K562 (cell line): ENCODE results near the gene DIAPH1. TPM values are rescaled to one million over a fixed set of nuclear protein-coding genes. Genes with fewer than 3 reads are reported as not detected.

Source experiments
- ATAC-seq: fragments of 200-7000 bp; cut with Tn5 transposase; 3 replicates; pipeline ENCODE4 v1.9.1; 2020; ENCODE audit warnings: moderate library complexity
- BruUV-seq: library from RNA; stranded (reverse); fragments of 400-500 nt; replicated peaks from 2 replicates; lab custom pipeline; 2021; lab: Mats Ljungman, UMichigan
- CTCF ChIA-PET: fragments of 300-600 bp; formaldehyde crosslinking; extraction: SDS; loops from one replicate; lab custom pipeline; 2021; ENCODE audit warnings: low intra/inter-chr PET ratio; lab: Yijun Ruan, JAX
- POLR2A ChIA-PET: fragments of 300-600, 350-650 bp; sonication (Branson Sonifier 250); formaldehyde crosslinking; extraction: SDS; loops from one replicate; lab custom pipeline; 2021; ENCODE audit warnings: antibody characterized with exemption, inconsistent platforms; lab: Yijun Ruan, JAX
- DNase-seq, 4 experiments: peaks; one replicate each; pipeline versions ENCODE4 v3.0.0 to v3.0.0-alpha.2; 2011 to 2018; ENCODE audit warnings: low spot score in 3 of 4, mixed read lengths in 3 of 4; ENCODE audit errors: extremely low read depth in 1 of 4
- FAIRE-seq: peaks from 2 replicates; lab custom pipeline; 2011; peaks lifted over from hg19 to GRCh38; lab: Jason Lieb, UNC
- H2AFZ ChIP-seq: 2 replicates; pipeline ENCODE4 v1.6.0; 2011; ENCODE audit warnings: low read depth, low read length, control low read depth, inconsistent platforms
- H3K27ac ChIP-seq: fragments of 200-600 bp; 3 replicates; pipeline ENCODE4 v1.8.0; 2011; ENCODE audit warnings: low read depth, mild to moderate bottlenecking, control low read depth, inconsistent platforms, low read length, moderate library complexity, mixed read lengths; ENCODE audit errors: extremely low read depth
- H3K27me3 ChIP-seq, 2 experiments: fragments of 300-600 bp in 1 of 2; 2 replicates in 1 of 2; 3 replicates in 1 of 2; pipeline versions ENCODE4 v1.6.0 to v1.8.0; 2011; ENCODE audit warnings: inconsistent platforms in 2 of 2, low read length in 2 of 2, mild to moderate bottlenecking in 1 of 2, mixed read lengths in 1 of 2, moderate library complexity in 1 of 2; ENCODE audit not compliant: control insufficient read depth in 2 of 2, insufficient read depth in 2 of 2
- H3K36me3 ChIP-seq: fragments of 300-600 bp; 3 replicates; pipeline ENCODE4 v1.8.0; 2011; ENCODE audit warnings: mild to moderate bottlenecking, low read length, inconsistent platforms; ENCODE audit not compliant: control insufficient read depth, insufficient read depth
- H3K4me1 ChIP-seq, 2 experiments: fragments of 200-600 bp in 1 of 2; replicated peaks in 1 of 2; 2 replicates in 1 of 2; 3 replicates in 1 of 2; pipeline versions ENCODE4 v1.5.1 to v1.8.0; 2011; ENCODE audit warnings: inconsistent platforms in 2 of 2, low read length in 2 of 2, mild to moderate bottlenecking in 1 of 2, mixed read lengths in 1 of 2, moderate library complexity in 1 of 2; ENCODE audit not compliant: control insufficient read depth in 2 of 2, insufficient read depth in 2 of 2
- H3K4me2 ChIP-seq: 2 replicates; pipeline ENCODE4 v1.6.1; 2011; ENCODE audit warnings: low read length, control low read depth, inconsistent platforms, mixed read lengths; ENCODE audit not compliant: insufficient read depth
- H3K4me3 ChIP-seq: fragments of 200-600 bp; sonication (generic), shearing (Covaris generic); 2 replicates; pipeline ENCODE4 v1.5.1; 2016; ENCODE audit warnings: control low read depth, inconsistent platforms
- H3K79me2 ChIP-seq: fragments of 200-600 bp; 3 replicates; pipeline ENCODE4 v1.8.0; 2011; ENCODE audit warnings: low read length, inconsistent platforms; ENCODE audit not compliant: control insufficient read depth, insufficient read depth
- H3K9ac ChIP-seq, 2 experiments: 2 replicates each; pipeline versions ENCODE4 v1.6.0 to v1.6.1; 2011; ENCODE audit warnings: low read depth in 2 of 2, low read length in 2 of 2, control low read depth in 1 of 2, inconsistent platforms in 1 of 2, mild to moderate bottlenecking in 1 of 2, mixed read lengths in 1 of 2; ENCODE audit not compliant: insufficient read depth in 1 of 2
- H3K9me1 ChIP-seq: one replicate; pipeline ENCODE4 v1.6.0; 2011; ENCODE audit warnings: inconsistent platforms, mild to moderate bottlenecking, low read length, moderate library complexity; ENCODE audit not compliant: control insufficient read depth, insufficient read depth
- H3K9me3 ChIP-seq: replicated peaks from 2 replicates; pipeline ENCODE4 v1.5.1; 2011; ENCODE audit warnings: low read depth, low read length, inconsistent platforms; ENCODE audit not compliant: control insufficient read depth, insufficient read depth
- H4K20me1 ChIP-seq: replicated peaks from 2 replicates; pipeline ENCODE4 v1.6.1; 2011; ENCODE audit warnings: low read length, inconsistent platforms, mixed read lengths; ENCODE audit not compliant: control insufficient read depth, insufficient read depth
- ARID2 ChIP-seq: fragments of 450-650 bp; IDR thresholded peaks from 2 replicates; pipeline ENCODE4 v1.6.1; 2017; ENCODE audit warnings: antibody characterized with exemption, mild to moderate bottlenecking
- DPF2 ChIP-seq: fragments of 450-650 bp; IDR thresholded peaks from 2 replicates; pipeline ENCODE4 v1.6.1; 2016
- EHMT2 ChIP-seq: fragments of 450-650 bp; IDR thresholded peaks from 2 replicates; pipeline ENCODE4 v1.6.1; 2018; ENCODE audit warnings: antibody characterized with exemption
- HNRNPLL ChIP-seq: fragments of 200-400 bp; formaldehyde crosslinking; IDR thresholded peaks from 2 replicates; pipeline ENCODE4 v1.6.1; 2017; ENCODE audit warnings: low read length, low read depth, mild to moderate bottlenecking; ENCODE audit not compliant: poor library complexity, severe bottlenecking
- ZBTB17 ChIP-seq: fragments of 450-650 bp; formaldehyde crosslinking; IDR thresholded peaks from 2 replicates; pipeline ENCODE4 v1.4.0; 2020; ENCODE audit warnings: mild to moderate bottlenecking
- ZC3H4 ChIP-seq: sonication (generic); formaldehyde crosslinking; IDR thresholded peaks from 2 replicates; pipeline ENCODE4 v1.9.0; 2021; ENCODE audit warnings: missing genetic modification reagents, borderline replicate concordance
- ZNF431 ChIP-seq: sonication (generic); formaldehyde crosslinking; IDR thresholded peaks from 2 replicates; pipeline ENCODE4 v1.8.0; 2022; ENCODE audit warnings: mild to moderate bottlenecking, missing genetic modification reagents
- WGBS: fragments of 100-300 bp; shearing (Covaris generic); methylation state at CpG from one replicate; pipeline ENCODE4 v1.1.6; 2016; ENCODE audit warnings: low coverage, mixed read lengths; ENCODE audit not compliant: insufficient coverage; ENCODE audit errors: missing lambda C conversion rate; 5-methylcytosine and 5-hydroxymethylcytosine counted together
- in situ Hi-C: fragments of 300-500 bp; cut with MboI; formaldehyde crosslinking; loops from 4 replicates; pipeline ENCODE4 v1.15.0; 2018; ENCODE audit warnings: inconsistent platforms, mixed read lengths
- intact Hi-C: fragments of 100-400 bp; cut with micrococcal nuclease; formaldehyde crosslinking; loops from 2 replicates; pipeline ENCODE4 v1.14.2; 2022
- polyA plus RNA-seq, 8 experiments: library from polyadenylated mRNA; depleted of rRNA in 4 of 8; stranded (reverse) in 5 of 8; unstranded in 3 of 8; fragments of >200 nt; fragmentation: Nextera tagmentation in 2 of 8; fragmentation: Illumina TruSeq in 1 of 8; extraction: Ambion mirVana in 2 of 8; extraction: Trizol in 1 of 8; gene quantifications; 2 replicates each; pipeline versions ENCODE4 v1.2.1 to v1.2.3, GENCODE V29; 2011 to 2014; ENCODE audit warnings: inconsistent platforms in 1 of 8, missing spikeins in 1 of 8
- total RNA-seq, 7 experiments: library from RNA; depleted of rRNA in 6 of 7; stranded (reverse); fragments of >200 nt in 6 of 7; fragmentation: Illumina TruSeq in 2 of 7; extraction: Trizol in 2 of 7; gene quantifications; 2 replicates each; pipeline versions ENCODE4 v1.2.1 to v1.2.3, GENCODE V29; 2011 to 2021; ENCODE audit warnings: low replicate concordance in 1 of 7
- TF ChIP-seq, protein P1 (sequence below): sonication (generic); formaldehyde crosslinking; IDR thresholded peaks from 2 replicates; pipeline ENCODE4 v1.8.0; 2023; ENCODE audit warnings: mild to moderate bottlenecking, missing genetic modification reagents
- TF ChIP-seq, protein P2 (sequence below): fragments of 250-450 bp; sonication (Bioruptor Pico); IDR thresholded peaks from 2 replicates; pipeline ENCODE4 v1.9.0; 2021; ENCODE audit warnings: mild to moderate bottlenecking
- TF ChIP-seq, protein P3 (sequence below), 2 experiments: fragments of 450-650 bp in 1 of 2; sonication (generic) in 1 of 2; formaldehyde crosslinking in 1 of 2; IDR thresholded peaks; 2 replicates each; pipeline versions ENCODE4 v1.7.1 to v1.9.0; 2016 to 2022; ENCODE audit warnings: inconsistent platforms in 1 of 2, mild to moderate bottlenecking in 1 of 2, missing genetic modification reagents in 1 of 2

Gene DIAPH1
- total and polyA plus RNA-seq, 9 of the 15 experiments (the other 6 are each of a cell fraction or from before 2014, with no cell fraction given), result 60.8 to 328 (median 97.8) TPM

DNA sequence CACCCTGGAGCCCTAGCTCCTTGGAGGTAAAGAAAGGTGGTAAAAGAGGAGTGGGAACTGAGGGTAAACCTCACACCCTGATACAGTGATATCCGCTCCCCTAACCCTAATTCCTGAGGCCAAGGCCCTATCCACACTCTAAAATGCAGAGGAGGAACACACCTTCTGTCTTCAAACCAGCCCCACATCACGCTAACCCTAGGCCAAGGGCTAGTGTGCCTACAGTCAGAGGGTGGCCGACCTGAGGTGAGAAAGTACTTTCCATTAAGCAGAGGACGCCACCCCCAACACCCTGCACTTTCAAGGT, 17.3 kb upstream of the DIAPH1 start:
- Histone ChIP-seq H3K9me1 (peaks cover 5% of the 10 kb centered on the region), H3K4me1 (peaks cover 42 to 49% of the 10 kb centered on the region in 2 experiments), H3K9ac (peak overlapping the region; percentile 88 to 95), H3K9me3 (no peaks in the 10 kb centered on the region), H4K20me1 (peaks cover 8% of the 10 kb centered on the region; the same call in 1 of the 2 replicates), H3K27me3 (no peaks in the 10 kb centered on the region), H2AFZ (peak overlapping the region; percentile 89), H3K4me2 (peak overlapping the region; percentile 100), H3K79me2 (peaks cover 76% of the 10 kb centered on the region), H3K36me3 (peaks cover 66% of the 10 kb centered on the region), H3K27ac (peak overlapping the region; percentile 84), H3K4me3 (peak overlapping the region; percentile 91)
- DNase-seq (no peak), ATAC-seq (no peak), FAIRE-seq (no peak)
- in situ Hi-C loops (loop anchor here (5.0 kb wide), 1 partner anchor 44 kb away; no protein-coding TSS in a partner anchor), intact Hi-C loops (loop anchor here (5.0 kb wide), 1 partner anchor 44 kb away; no protein-coding TSS in a partner anchor)
- no TSS peak for BruUV-seq
- TF ChIP-seq EHMT2 (no peak), ZBTB17 (CRISPR knock-in tag) (no peak), DPF2 (0 out of 2 replicates have a peak, but pooled peaks have one; percentile 1), ZNF431 (CRISPR knock-in tag) (0 out of 2 replicates have a peak, but pooled peaks have one; percentile 7), ARID2 (no peak), ZC3H4 (CRISPR knock-in tag) (0 out of 2 replicates have a peak, but pooled peaks have one; percentile 35), HNRNPLL (no peak)
- TF ChIP-seq, protein P1, sequence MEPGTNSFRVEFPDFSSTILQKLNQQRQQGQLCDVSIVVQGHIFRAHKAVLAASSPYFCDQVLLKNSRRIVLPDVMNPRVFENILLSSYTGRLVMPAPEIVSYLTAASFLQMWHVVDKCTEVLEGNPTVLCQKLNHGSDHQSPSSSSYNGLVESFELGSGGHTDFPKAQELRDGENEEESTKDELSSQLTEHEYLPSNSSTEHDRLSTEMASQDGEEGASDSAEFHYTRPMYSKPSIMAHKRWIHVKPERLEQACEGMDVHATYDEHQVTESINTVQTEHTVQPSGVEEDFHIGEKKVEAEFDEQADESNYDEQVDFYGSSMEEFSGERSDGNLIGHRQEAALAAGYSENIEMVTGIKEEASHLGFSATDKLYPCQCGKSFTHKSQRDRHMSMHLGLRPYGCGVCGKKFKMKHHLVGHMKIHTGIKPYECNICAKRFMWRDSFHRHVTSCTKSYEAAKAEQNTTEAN (CRISPR knock-in tag), result peak; percentile 67; the same call in 1 of the 2 replicates
- TF ChIP-seq, protein P2, sequence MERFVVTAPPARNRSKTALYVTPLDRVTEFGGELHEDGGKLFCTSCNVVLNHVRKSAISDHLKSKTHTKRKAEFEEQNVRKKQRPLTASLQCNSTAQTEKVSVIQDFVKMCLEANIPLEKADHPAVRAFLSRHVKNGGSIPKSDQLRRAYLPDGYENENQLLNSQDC, result 0 out of 2 replicates have a peak, but pooled peaks have one; percentile 32
- TF ChIP-seq, protein P3, sequence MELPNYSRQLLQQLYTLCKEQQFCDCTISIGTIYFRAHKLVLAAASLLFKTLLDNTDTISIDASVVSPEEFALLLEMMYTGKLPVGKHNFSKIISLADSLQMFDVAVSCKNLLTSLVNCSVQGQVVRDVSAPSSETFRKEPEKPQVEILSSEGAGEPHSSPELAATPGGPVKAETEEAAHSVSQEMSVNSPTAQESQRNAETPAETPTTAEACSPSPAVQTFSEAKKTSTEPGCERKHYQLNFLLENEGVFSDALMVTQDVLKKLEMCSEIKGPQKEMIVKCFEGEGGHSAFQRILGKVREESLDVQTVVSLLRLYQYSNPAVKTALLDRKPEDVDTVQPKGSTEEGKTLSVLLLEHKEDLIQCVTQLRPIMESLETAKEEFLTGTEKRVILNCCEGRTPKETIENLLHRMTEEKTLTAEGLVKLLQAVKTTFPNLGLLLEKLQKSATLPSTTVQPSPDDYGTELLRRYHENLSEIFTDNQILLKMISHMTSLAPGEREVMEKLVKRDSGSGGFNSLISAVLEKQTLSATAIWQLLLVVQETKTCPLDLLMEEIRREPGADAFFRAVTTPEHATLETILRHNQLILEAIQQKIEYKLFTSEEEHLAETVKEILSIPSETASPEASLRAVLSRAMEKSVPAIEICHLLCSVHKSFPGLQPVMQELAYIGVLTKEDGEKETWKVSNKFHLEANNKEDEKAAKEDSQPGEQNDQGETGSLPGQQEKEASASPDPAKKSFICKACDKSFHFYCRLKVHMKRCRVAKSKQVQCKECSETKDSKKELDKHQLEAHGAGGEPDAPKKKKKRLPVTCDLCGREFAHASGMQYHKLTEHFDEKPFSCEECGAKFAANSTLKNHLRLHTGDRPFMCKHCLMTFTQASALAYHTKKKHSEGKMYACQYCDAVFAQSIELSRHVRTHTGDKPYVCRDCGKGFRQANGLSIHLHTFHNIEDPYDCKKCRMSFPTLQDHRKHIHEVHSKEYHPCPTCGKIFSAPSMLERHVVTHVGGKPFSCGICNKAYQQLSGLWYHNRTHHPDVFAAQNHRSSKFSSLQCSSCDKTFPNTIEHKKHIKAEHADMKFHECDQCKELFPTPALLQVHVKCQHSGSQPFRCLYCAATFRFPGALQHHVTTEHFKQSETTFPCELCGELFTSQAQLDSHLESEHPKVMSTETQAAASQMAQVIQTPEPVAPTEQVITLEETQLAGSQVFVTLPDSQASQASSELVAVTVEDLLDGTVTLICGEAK (IDR thresholded peaks at IDR 0.05), result 0 out of 2 replicates have a peak, but pooled peaks have one; percentile 22
- TF ChIP-seq, protein P3 (CRISPR knock-in tag; IDR thresholded peaks at IDR 0.05), result no peak
- POLR2A ChIA-PET, result interaction anchor here (0.7 to 2.2 kb wide), 7 partner anchors 10 to 128 kb away, joined by 3 to 13 read pairs (median 4); partner anchors contain the start of gene DIAPH1
- CTCF ChIA-PET, result no interaction called here
- 0% methylated on average over 4 of the region's 4 CpGs for WGBS
